Measurements from ENCODE around the gene MACIR.

DNA sequence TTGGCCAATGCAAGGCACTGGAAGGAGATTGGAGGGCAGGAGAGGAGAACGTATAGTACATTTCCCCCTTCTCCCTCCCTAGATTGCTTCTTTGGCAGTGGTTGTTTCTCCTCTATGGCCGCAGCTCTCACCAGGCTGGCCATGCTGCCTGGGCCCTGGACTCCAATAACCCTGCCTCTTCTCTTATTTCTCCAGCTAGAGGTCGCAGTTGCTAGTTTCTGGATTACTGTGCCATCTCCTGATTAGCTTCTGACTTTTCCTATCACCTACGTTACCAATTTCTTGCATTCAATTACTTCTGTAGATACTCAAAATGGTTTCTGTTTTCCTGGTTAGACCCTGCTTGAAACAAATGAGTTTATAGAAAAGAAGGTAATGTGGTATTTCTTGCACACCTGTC is 2.4 kb upstream of the MACIR start:
- TF ChIP-seq, protein P1, sequence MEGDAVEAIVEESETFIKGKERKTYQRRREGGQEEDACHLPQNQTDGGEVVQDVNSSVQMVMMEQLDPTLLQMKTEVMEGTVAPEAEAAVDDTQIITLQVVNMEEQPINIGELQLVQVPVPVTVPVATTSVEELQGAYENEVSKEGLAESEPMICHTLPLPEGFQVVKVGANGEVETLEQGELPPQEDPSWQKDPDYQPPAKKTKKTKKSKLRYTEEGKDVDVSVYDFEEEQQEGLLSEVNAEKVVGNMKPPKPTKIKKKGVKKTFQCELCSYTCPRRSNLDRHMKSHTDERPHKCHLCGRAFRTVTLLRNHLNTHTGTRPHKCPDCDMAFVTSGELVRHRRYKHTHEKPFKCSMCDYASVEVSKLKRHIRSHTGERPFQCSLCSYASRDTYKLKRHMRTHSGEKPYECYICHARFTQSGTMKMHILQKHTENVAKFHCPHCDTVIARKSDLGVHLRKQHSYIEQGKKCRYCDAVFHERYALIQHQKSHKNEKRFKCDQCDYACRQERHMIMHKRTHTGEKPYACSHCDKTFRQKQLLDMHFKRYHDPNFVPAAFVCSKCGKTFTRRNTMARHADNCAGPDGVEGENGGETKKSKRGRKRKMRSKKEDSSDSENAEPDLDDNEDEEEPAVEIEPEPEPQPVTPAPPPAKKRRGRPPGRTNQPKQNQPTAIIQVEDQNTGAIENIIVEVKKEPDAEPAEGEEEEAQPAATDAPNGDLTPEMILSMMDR (IDR thresholded peaks at IDR 0.05), result peak in 5 of 7 experiments; percentile 33 to 53 (median 46)
- TF ChIP-seq POLR2A (IDR thresholded peaks at IDR 0.05), result no peak
